ENCODE measurements around the gene BTG4.

Gene BTG4

DNA sequence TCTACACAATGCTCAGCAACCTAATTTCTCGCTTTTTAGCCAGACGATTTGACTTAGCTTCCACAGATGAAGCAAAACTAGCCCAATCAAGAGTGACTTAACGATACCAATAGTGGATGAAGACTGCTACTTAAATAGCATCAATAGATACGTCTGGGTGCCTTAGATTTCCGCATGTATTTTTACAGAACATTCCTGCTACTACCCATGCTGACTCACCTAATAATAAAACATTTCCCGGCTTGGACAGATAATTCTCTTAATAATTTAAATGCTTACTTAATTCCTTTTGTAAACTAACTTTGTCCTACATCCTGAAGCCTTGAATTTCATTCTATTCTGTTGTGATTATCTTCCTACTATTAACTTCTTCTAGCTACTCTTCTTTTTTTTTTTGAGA lies 23.1 kb upstream of the BTG4 start:
- no peak for DNase-seq

DNA sequence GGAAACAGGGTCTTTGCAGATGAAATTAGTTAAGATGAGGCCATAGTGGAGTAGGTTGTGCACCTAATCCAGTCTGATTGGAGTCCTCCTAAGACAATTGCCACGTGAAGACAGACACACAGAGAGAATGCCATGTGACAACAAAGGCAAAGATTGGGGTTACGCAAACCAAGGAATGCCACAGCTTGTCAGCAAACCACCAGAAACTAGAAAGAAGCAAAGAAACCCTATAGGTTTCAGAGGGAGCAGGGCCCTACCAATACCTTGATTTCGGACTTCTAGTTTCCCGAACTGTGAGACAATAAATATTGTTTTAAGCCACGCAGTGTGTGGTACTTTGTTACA lies 20.2 kb upstream of the BTG4 start:
- no peak for DNase-seq

DNA sequence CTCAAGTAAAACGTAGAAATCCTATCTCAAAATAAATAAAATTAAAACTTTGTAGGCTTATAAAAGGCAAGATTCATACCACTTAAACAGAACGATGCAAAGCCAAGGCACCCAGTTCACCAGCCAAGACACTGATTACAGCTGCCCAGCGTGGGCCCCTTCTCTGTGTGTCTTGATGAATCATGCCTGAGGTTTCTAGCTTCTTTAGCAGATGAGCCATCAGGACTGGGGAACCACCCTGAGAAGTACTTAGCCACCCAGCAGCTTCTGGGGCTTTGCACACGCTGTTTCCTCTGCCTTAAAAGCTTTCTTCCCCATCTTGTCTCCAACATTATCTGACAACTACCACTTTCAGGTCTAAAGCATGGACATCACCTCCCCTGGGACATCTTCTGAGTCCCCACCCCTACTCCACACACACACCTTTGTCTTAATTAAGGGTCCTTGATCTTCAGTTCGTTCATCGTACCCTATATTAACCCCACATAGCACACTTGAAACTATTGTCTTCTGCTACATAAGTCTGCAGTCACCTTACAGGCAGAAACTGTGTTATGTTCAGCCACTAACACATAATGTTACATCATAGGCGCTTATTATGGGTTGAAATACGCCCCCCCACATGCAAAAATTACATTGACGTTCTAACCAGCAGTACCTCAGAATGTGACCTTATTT lies 19.6 kb upstream of the BTG4 start:
- DNase-seq, result no peak

DNA sequence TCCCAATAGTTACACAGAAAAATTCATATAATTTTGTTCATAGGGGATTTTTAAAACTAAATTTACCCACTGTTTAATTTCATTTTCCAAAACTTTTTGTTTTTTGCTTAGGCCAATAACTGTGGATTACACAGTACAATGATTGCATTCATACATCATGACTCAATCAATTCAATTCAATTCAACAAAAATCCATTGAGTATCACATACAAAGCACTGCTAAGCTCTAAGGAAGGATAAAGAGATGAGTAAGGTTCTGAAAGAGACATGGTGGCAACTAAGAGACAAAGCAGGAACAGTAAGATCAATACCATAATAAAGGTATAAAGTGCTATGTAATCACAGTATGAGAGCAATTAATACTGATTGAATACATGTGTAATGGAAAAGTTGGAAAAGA lies 18.9 kb upstream of the BTG4 start:
- DNase-seq, result no peak

DNA sequence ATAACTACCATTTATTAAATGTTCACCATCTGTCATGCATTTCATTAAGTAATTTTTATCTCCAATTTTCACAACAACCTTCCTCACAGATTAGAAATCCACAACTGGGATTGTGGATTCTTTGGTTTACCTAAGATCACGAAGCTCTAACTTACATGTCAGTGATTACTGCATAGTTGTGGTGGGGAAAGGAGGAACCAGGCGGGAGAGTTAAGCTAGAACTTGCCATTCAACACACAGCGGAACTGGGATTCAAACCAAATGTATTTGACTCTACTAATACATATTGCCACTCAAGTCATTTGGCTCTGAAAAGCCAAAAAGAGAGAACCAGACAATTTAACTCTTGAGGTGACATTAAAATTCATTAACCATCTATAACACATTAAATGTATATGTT lies 17.9 kb upstream of the BTG4 start:
- no peak for DNase-seq

DNA sequence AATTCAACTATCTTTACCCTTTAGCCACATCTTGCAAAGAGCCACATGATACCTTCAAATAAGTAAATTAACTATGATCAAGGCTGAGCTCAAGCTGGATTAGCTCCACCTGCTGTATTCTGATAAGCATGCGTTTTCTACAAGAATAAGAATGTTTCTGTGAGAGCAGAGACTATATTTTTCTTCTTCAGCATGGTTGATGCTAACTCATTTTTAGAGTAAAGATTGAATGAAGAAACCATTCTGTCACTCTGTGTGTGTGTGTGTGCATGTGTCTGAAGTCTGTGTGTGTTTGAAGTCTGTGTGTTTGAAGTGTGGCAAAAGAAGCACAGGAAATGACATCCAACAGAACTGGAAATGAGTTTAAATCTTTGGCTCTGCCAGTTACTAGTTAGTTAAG lies 16.4 kb upstream of the BTG4 start:
- DNase-seq, result no peak

GRCh38 chr11:111527279-111527678 lies 15.1 kb upstream of the BTG4 start:
- DNase-seq, result no peak

DNA sequence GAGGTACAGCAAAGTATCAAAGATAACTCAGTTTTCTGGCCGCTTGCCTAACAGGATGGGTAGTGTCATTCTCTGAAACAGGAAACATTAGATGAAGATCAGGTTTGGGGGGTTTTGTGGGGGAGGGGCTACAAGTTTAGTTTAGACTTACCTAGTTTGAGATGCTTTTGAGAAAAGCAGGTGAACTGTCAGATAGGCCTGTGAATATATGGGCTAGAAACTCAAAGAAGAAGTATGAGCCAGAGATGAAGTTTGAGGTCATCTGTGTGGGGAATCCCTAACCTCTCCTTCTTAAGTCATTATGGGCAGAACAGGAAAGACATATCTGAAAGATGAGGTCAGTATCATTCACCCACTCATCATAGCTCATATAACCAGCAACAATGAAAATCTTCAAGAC lies 14.3 kb upstream of the BTG4 start:
- no peak for DNase-seq

- DNase-seq, result no peak
These were observed 13.3 kb upstream of the BTG4 start for GRCh38 chr11:111525456-111525855.

DNA sequence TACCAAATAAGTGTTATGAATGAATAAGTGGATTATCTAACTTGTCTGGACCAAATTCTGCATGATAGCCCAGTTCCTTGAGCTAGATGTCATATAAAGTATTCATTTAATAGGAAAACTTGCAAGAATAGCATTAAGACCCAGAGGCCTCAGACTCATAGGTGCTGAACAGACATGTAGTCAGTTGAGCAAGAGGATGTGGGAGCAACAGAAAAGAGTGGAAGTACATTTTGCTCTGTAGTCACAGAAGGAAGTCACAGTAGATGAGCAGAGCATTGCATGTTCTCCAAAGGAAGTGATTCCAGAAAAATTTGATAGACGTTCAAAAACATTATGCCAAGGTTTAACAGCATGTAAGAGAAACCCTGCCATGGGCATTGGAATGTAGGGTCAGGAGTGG lies 11.9 kb upstream of the BTG4 start:
- DNase-seq, result no peak

GRCh38 chr11:111523343-111523742 lies 11.2 kb upstream of the BTG4 start:
- DNase-seq, result no peak

DNA sequence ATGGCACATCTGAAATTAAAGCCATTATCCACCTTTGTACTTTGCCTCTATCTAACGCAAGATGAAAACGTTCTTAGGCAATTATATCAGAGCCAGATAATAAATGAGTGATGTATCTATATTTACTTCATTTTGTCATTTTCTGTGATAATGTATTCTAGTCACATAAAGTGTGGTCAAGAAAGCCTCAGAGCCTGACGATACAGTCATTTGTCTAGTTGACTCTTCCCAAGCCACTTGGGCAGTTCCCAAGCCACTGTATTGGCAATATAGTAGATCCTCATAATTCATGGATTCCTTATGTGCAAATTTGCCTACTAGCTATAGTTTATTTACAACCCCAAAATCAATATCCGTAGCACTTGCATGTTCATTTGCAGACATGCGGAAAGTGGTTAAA lies 10.2 kb upstream of the BTG4 start:
- DNase-seq, result no peak

DNA sequence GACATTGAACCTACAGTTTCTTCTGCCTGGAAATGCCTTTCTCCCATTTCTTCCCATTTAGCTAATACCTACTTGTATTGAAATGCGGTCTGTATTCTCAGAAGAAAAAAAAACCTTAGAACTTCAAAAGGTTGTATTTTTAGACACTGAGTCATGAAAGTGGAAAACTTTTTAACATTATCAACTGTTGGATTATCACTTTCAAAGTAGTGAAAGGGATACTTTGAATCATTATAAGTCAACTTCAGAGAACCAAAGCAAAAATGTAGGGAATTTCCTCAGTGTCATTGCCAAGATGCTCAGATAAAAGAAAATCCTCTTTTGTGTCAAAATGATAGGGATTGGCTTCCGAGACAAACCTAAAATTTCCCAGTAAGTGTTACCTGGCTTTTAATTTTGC lies 8.9 kb upstream of the BTG4 start:
- DNase-seq, result no peak

DNA sequence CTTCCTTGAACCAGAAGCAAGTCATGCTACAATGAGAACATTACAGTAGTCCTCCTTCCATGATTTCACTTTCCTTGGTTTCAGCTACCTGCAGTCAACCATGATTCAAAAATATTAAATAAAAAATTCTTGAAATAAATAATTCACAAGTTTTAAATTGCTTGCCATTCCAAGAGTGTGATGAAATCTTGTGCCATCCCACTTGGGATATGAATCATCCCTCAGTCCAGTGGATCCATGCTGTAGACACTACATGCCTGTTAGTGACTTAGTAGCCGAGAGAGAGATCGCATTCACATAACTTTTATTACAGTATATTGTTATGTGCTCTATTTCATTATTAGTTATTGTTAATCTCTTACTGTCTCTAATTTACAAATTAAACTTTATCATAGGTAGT lies 8.4 kb upstream of the BTG4 start:
- DNase-seq, result no peak

DNA sequence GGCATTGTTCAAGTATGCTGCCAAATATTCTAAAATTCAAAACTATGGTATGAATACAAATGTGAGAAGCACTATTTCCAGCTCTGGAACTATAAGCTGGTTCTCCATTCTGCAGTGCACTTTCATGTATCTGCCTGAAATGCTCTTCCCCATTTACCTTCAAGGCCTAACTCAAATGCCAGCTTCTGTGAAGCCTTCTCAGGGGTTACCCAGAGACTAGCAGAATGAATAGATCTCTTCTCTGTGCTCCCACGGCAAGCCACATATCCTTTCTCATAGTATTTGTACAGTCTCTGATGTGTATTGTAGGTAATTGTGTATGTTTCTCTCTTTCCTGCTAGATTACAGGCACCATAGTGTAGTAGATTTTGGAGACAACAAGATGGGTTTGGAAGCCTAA lies 6.5 kb upstream of the BTG4 start:
- no peak for DNase-seq

- no peak for DNase-seq
These were observed 3.4 kb upstream of the BTG4 start for GRCh38 chr11:111515591-111515990.

DNA sequence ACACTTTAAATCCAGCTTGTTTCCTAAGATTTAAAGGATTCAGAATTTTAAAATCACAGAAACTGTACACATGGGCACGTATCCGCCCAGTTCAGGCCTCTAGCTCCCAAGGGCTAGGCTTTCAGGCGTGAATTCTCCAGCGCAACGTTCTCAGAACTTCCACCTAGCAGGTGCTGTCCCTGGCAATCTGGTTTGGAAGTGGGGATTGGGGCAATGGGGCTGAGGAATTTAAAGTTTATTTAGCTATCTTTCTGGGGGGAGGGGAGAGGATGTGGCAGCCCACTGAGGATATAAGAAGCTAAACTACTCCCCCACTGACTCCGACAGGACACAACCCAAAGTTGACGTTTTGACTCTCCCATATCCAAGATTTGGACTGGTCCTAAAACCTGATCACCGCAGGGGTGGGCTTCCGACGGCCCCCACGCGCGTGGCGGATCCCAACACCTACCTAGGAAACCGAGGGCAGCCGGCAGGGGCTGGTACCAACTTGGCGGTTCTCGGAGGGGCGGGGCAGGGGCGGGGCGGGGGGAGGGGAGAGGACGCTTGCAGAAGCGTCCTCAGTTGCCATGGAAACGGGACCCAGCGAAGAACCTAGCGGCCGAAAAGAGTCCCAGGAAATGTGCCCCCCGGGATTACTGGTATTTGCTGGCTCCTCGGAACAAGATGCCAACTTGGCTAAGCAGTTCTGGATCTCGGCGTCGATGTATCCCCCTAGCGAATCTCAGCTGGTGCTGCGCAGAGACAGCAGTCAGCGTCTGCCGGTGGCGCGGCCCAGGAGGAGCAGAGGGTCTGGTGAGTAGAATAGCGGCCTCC lies 2.2 kb upstream of the BTG4 start, which contains the start of gene HOATZ:
HOATZ (plus strand) TSS at position 563 of the 816 bp plus-strand sequence; CDS start at position 570, 7 bp downstream.
- peak; percentile 36 to 54 for DNase-seq

DNA sequence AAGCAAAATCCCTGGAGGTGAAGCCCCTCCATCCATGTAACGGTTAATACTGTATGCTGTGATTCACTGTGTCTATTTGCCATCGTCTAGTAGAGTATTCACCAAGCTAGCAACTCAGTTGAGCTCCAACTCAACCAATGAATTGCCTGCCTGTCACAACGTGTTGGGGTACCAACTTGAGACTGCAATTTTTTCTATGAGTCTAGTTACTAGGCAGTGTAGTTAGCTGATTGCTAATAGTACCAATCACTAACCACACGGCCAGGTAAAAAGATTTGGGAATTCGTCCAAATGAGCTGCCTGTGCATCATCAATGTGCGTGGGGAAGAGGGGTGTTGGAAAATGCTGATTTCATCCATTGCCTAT lies 1.0 kb upstream of the BTG4 start:
- DNase-seq, result no peak

GRCh38 chr11:111510311-111510710 lies 1.9 kb downstream of the BTG4 start:
- no peak for DNase-seq

- no peak for DNase-seq
These were observed 9.6 kb downstream of the BTG4 start for GRCh38 chr11:111502611-111503010.

DNA sequence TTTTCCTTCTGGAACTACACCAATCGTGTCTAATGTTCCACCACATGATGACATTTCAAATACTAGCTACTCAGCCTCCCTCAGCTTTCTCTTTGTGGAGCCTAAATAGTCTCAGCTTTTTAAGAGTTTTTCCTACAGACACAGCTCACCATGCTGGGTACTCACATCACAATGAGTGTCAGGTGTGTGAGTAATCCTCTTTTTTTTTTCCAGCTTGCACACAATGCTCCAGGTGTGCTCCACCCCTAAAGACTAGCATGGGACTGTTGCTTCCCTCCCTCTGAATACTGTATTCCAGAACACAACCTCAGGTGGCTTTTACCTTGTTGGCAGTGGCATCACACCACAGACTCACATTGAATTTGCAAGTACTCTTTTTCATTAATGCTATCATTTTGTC lies 11.7 kb downstream of the BTG4 start:
- no peak for DNase-seq

DNA sequence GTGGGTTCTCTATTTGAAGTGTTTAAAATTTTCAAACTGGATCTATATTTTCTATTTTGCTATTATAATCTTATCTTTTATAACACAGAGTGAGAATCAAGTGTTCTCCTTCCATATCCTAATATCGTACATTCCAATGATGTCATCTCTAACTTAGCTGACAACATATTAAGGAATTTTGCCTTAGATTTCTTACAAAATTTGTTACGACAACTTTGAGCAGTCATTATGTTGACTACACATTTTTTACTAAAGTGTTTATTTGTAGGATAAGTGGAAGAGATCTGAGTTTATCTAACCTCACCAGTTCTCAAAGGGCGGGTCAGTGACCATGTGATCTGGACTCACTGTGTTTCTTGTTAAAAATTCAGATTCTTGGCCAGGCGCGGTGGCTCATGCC lies 12.7 kb downstream of the BTG4 start:
- no peak for DNase-seq

GRCh38 chr11:111494040-111494439 lies 18.1 kb downstream of the BTG4 start:
- DNase-seq, result no peak

GRCh38 chr11:111490496-111490895 lies 21.7 kb downstream of the BTG4 start:
- no peak for DNase-seq

- no peak for DNase-seq
These were observed 28.8 kb downstream of the BTG4 start for GRCh38 chr11:111483431-111483830.

Data from NCI-H524 (cell line).